WI38 (cell line): ENCODE results near the gene OR2T29.
"Not testable (repeated sequence)": the region's sequence is repeated elsewhere in the genome, so short reads cannot be mapped to it uniquely, and the experiment has no call there.

Experiments used
- H3K4me3 ChIP-seq: 2 replicates; pipeline ENCODE4 v1.5.1; 2011; ENCODE audit warnings: low read depth, mild to moderate bottlenecking, control low read depth, low read length
- CTCF ChIP-seq: IDR thresholded peaks from 2 replicates; pipeline ENCODE4 v1.5.1; 2012; ENCODE audit warnings: low read depth, mild to moderate bottlenecking, control low read depth, low read length

OR2T29 gene

DNA sequence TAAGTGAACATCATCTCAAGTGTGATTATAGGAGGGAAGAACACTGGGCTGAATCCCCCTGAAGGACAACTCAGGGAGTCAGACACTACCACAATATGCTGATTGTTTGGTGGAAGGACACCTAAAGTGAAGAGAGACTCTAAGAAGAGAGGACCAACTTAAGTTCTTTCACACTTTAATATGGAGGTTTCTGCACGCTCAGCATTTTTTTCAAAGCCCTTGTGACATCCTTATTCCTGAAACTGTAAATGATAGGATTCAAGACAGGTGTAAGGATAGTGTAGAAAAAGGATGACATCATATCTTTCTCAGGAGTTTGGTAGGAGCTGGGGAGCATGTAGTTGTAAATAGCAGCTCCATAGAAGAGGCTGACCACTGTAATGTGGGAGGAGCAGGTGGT lies 30.1 kb upstream of the OR2T29 start:
- H3K4me3 ChIP-seq, result no peak overlapping the region
- no peak for TF ChIP-seq CTCF

- no peak for TF ChIP-seq CTCF
- H3K4me3 ChIP-seq, result no peak overlapping the region
Measured at GRCh38 chr1:248590055-248590454, 27.5 kb upstream of the OR2T29 start.

GRCh38 chr1:248589334-248589733 lies 26.8 kb upstream of the OR2T29 start:
- no peak overlapping the region for H3K4me3 ChIP-seq
- TF ChIP-seq CTCF, result no peak

- H3K4me3 ChIP-seq, result no peak overlapping the region
- no peak for TF ChIP-seq CTCF
Measured at GRCh38 chr1:248585266-248585665, 22.7 kb upstream of the OR2T29 start.

- no peak for TF ChIP-seq CTCF
- H3K4me3 ChIP-seq, result no peak overlapping the region
Measured at GRCh38 chr1:248576260-248576980, 13.8 kb upstream of the OR2T29 start.

GRCh38 chr1:248574657-248575056 lies 12.1 kb upstream of the OR2T29 start, which contains the start of gene OR2T34:
TSS of gene OR2T34 (minus strand) at chr1:248574757. CDS start at chr1:248574757, 0 bp downstream.
- H3K4me3 ChIP-seq, result not testable (repeated sequence)

GRCh38 chr1:248573856-248574255 lies 11.3 kb upstream of the OR2T29 start:
- H3K4me3 ChIP-seq, result not testable (repeated sequence)

- not testable (repeated sequence) for H3K4me3 ChIP-seq
Measured at GRCh38 chr1:248572049-248572448, 9.5 kb upstream of the OR2T29 start.

DNA sequence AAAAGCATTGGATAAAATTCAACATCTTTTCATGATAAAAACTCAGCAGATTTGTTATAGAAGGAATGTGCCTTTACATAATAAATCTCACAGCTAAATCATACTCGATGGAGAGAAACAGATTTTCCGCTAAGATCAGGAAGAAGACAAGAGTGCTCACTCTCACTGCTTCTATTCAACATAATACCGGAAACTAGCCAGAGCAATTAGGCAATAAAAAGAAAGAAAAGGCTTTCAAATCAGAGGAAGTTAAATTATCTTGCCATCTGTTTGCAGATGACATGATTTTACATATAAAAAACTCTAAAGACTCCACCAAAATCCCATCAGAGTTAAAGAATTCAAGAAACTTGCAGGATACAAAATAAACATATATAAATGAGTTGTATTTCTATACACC lies 8.2 kb upstream of the OR2T29 start:
- not testable (repeated sequence) for H3K4me3 ChIP-seq

DNA sequence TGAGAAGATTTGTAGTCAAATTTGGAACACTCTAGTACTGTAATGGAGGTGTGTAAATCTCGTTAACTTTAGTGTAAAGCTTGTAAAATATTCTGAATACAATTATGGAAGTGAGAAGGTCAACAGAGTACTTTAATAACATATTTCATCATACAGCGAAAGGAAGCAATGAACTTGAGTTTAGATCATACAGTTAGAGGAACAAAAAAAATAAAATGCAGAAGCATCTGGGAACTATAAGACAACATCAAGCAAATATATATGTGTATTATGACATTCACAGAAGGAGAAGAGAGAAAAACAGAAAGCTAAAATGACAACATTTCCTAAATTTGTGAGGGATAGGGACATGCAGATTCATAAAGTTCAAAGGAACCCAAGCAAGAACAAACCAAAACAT lies 6.5 kb upstream of the OR2T29 start:
- H3K4me3 ChIP-seq, result not testable (repeated sequence)

DNA sequence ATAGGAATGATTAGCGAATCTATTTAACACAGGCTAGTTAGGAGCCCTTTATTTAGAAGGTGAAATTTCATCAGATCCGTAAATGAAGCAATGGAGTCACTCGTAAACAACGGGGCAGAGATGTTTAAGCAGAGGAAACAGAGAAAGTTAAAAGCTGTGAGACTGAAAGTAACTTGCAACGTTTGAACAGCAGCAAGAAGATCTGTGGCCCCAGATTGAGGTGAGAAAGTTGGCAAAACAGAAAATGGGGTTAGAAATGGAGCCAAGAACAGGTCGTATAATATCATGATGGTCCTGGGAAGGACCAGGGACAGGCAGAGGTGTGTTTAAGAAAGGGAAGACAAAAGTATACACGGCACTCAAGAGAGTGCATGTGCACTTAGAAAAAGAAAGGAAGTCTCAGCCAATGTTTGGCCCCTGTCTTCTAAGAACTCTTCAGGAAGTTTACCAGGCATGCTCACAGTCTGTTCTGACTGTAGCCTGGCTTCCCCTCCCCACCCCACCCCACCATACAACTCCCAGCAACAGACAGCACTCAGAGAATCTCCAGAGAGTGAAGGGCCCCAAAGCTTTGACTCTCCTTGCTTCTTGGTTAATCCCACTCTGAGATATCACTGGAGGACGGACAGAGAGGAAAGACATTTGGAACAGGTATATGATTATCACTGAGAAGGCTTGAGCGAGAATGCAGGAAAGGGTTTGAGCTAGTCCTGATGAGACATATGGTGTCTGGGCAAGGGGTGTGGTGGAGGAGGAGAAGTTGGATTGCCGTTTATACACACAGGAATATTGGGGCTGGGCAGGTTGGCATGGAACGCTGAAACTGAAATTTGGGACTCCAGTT lies 3.2 kb upstream of the OR2T29 start:
- H3K4me3 ChIP-seq, result not testable (repeated sequence)

- not testable (repeated sequence) for H3K4me3 ChIP-seq
Measured at GRCh38 chr1:248551027-248551426, 11.5 kb downstream of the OR2T29 start.

- not testable (repeated sequence) for H3K4me3 ChIP-seq
Measured at GRCh38 chr1:248547383-248547782, 15.2 kb downstream of the OR2T29 start.

DNA sequence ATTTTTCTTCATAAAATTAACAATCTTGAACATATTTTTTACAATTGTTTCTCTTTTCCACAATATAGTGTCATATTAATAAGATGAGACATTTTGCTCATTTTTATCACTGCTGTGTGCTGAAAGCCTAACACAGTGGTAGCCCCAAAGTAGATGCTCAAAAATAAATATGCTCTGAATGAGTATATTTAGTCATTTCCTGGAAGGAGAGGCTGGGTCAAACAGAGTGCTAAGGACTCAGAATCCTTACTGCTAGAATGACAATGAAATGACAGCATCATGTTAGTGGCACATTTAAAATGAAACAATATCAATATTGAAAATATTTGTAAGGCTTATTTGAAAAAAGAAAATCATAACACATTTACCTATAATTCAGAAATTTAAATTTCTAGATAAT lies 25.1 kb downstream of the OR2T29 start:
- H3K4me3 ChIP-seq, result not testable (repeated sequence)
